SHP77 (cell line): ENCODE results near the gene TBXA2R.
"Not testable (repeated sequence)": the region's sequence is repeated elsewhere in the genome, so short reads cannot be mapped to it uniquely, and the experiment has no call there.

Experiments
- DNase-seq, 2 experiments: peaks; one replicate each; lab custom pipeline; 2025; lab: John Stamatoyannopoulos, UW

The TBXA2R gene

GRCh38 chr19:3606690-3607289 lies at the start of gene TBXA2R:
TSS of gene TBXA2R (minus strand) at chr19:3606875. CDS start at chr19:3600634, 6,241 bp downstream.
- DNase-seq = peak; percentile 30 to 42

DNA sequence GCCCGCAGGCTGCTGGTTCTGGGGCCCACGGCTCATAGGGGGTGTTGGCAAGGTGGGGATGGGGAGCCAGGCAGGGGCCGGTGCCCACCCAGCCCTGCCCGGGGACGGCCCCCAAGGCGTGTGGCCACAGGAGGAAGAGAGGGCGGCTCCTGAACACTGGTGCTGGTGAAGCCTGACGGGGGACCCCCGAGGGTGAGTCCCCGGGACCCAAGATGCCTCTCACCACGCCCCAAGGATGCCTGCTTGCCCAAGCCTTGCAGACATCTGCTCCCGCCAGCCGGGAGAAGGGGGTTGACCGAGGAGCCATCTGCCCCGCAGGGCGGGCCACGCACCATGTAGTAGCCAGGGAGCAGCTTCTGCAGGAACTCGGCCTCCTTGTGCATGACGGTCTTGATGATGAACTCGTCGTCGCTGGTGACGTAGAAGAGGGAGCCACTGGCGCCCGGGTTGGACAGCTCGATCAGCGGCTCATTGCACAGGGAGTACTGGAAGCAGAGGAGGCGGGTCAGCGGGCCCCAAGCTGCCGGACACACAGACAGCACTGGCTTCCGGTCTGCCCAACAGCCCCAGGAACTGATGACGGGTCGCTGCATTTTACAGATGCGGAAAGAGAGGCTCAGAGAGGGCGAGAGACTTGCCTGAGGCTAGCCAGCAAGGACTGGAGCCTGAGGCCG lies 49.5 kb upstream of the TBXA2R start:
- no peak for DNase-seq

DNA sequence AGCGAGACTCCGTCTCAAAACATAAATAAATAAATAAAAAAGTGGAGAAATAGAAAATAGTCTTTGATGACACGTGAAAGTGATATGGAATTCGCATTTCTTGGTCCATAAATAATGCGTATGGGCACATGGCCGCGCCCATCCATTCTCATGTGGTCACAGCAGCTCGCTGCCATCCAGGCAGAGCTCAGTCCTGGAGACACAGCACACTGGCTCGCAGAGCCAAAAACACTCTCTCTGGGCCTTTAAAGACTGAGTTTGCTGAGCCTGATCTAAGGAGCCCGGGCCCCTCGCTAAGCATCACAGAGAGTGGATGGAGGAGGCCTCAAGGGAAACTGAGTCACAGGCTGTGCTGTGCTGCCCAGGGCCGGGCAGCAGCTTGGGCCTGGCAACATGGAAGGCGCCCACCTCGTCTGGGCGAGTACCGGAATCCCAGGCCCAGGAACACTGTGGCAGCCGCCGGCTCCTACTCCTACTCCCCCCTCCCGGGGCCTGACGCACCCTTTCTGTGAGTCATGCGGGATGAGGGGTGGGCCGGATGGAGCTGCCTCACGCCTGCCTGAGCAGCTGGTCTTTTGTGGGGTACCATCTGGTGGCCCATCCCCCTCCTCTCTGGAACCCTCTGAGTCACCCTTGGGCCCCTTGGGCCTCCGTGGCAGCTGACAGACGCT lies 48.9 kb upstream of the TBXA2R start:
- no peak for DNase-seq

DNA sequence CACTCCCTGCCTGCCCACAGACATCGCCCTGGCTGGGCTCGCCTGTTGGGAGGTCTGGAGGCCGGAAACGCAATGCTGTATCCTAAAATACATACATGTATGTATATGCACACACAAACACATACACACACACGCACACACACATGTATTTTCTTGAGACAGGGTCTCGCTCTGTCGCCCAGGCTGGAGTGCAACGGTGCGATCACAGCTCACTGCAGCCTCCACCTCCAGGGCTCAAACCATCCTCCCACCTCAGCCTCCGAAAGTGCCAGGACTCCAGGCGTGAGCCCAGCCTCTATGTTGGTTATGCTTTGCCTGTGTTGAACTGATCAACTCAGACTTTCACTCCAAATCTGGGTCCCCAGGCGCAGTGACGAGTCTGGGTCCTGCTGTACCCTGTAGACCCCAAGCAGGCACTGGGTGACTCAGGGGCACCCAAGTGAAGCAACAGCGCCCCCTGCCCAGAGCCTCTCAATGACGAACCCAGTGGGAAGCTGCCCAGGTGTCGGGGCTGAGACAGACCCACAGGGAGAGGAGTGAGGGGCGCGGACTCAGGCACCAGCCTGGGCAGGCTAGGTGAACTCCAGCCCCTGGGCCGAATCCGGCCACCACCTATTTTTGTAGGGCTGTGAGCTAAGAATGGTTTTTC lies 47.3 kb upstream of the TBXA2R start:
- DNase-seq = no peak

GRCh38 chr19:3653081-3653795 lies 46.6 kb upstream of the TBXA2R start:
- no peak for DNase-seq

DNA sequence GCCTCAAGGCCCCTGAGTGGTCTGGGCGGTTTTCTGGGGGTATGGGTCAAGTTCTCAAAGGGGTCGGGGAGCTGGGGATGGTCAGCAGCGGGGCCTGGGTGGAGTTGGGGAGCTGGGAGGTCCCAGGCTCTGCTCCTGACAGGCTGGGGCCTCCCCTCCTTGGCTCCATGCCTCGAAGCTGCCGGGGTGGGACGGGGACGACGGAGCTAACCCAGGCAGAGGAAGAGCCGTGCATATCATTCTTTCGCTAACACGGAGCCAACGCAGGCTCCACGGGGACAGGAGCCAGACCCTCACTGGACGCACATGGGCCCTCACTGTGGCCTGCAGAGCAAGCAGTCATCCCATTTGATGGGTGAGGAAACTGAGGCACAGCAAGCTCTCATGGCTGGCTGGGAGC lies 45.7 kb upstream of the TBXA2R start:
- no peak for DNase-seq

DNA sequence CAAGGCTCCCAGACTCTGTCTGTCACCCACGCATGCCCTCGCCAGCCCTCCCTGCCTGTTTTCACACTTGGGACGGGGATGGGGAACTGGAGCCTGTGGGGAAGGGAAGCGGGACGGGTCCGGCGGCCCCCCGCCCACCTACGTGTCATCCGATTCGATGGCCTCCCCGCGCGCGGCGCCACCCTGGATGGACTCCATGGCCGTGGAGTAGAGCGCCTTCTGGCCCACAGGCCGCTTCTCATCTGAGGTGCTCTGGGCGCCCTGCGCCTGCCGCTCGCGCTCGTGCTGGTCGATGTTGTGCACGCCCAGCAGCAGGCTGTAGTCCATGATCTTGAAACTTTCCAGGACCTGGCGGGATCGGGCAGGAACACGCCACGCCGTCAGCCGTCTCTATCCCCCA lies 45.0 kb upstream of the TBXA2R start:
- DNase-seq = no peak

GRCh38 chr19:3649888-3650287 lies 43.2 kb upstream of the TBXA2R start:
- DNase-seq = no peak

DNA sequence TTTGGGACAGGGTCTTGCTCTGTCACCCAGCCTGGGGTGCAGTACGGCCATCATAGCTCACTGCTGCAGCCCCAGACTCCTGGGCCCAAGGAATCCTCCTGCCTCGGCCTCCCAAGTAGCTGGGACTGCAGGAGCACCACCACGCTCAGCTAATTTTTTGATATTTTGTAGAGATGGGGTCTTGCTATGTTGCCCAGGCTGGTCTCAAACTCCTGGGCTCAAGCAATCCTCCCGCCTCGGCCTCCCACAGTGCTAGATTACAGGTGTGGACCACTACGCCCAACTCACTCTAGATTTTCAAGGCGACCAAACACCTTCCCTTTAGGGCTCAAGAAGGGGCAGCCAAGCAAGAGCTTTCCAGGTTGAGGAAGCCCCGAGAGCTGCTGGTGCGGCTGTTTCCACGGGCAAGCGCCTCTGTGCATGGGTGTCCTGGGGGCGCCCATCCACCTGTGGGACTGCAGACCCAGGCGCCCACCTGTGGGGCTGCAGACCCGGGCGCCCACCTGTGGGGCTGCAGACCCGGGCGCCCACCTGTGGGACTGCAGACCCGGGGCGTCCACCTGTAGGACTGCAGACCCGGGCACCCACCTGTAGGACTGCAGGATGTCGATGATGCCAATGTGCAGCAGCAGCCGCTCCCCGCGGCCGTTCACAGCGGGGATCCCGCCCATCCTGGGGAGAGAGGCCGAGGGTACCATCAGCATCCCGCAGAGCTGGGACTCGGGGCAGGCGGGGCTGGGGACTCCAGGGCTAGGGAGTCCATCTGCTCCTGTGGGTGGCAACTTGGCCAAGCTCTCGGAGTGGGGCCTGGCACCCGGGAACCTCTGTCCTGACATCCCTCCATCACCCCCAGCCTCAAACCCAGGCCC lies 41.6 kb upstream of the TBXA2R start:
- DNase-seq = no peak

- not testable (repeated sequence) for DNase-seq
Measured at GRCh38 chr19:3647102-3647501, 40.4 kb upstream of the TBXA2R start.

GRCh38 chr19:3646336-3647092 lies 39.8 kb upstream of the TBXA2R start:
- DNase-seq = no peak

DNA sequence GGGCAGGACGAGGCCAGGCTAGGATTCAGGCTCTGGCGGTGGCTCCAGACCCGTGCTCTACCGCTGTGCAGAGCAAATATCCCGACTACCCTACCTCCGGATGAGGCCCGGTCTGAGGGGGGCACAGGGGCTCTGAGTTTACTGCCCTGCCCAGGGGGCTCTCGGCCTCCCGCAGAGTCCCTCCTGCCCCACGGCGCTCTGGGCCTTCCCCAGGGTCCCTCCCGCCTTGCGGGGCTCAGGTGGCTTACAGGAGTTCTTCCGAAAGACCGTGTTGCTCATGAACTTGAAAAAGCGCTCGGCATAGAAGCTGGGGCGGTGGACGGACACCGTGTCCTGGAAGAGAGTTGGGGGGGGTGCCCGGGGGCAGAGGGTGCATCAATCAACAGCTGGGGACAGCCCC lies 39.1 kb upstream of the TBXA2R start:
- no peak for DNase-seq

- DNase-seq = no peak
Measured at GRCh38 chr19:3645067-3645396, 38.4 kb upstream of the TBXA2R start.

- DNase-seq = no peak
Measured at GRCh38 chr19:3644351-3645066, 37.8 kb upstream of the TBXA2R start.

DNA sequence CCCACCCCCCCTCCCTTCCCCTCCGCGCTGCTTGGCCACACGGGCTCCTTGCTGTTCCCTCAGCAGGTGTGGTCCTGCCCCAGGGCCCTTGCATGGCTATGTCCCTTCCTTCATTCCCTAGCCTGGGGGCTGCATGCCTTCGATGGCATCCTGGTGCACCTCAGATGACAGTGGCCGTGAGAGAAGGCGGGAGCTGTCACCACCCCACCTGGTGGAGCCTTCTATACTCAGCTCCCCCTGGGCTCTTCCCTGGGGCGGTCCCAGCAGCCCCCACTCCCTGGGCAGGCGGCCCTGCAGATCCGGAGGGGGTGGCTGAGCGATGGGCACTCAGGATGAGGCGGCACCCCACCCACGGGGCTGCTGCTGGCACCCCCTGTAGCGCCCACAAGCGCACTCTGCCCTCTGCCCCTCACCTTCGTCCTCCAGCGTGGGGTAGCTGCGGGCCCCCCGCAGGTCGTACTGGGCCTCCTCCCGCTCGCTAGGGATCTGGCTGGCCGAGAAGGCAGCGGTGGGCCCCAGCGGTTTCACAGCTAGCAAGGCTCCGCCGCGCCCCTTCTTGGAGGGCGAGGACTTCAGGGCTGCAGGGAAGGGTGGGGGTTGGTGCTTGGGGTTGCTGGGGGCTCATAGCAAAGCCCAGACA lies 37.1 kb upstream of the TBXA2R start:
- no peak for DNase-seq

GRCh38 chr19:3642987-3643673 lies 36.5 kb upstream of the TBXA2R start:
- no peak for DNase-seq

DNA sequence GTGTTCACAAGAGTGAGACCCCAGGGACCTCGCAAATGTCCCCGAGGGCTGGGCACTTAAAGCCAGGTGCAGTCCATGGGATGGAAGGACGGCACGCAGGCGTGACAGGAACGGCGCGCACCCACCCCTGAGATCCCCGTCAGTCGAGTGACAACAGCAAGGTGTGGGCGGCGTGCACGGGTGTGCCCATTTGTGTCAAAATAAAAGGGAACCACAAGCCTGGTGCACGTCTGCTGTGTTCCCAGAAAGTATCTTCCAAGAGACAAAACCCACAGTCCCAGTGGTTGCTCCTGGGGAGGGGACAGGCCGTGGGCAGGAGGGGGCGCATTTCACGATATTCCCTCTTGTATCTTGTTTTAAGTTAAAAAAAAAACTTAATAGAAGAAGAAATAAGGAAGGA lies 35.6 kb upstream of the TBXA2R start:
- DNase-seq = no peak

DNA sequence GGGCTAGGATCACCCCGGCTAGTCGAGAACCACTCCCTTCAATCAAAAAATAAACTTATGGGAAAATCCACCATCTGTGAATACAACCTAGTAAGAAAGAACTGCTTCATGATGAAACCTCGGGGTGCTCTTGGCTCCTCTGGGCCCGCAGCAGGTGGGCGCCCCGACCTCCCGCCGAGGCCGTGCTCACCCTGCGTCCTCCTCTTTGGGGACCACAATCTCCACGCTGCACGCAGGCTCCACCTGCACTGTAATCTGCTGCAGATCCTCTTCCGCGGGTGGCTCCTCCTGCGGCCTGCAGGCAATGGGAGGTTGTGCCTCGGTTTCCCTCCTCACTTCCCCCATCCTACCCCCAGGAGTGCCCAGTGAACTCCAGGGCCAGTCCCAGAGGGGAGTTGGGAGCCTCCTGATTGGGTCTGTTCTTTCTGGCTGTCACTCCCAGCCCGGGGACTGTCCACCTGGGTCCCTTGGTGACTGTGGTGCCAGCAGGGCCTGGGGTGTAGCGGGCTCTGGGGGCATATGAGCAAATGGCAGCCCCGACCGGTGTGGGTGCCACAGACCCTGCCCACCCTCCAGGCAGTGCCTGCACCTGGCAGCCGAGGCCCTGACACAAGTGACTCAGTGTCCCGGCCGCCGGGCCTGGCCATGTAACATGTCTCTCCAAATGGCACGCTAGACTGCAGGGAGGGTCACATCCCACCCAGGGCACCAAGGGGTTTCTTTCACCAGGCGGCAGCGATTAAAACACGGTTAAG lies 35.0 kb upstream of the TBXA2R start:
- no peak for DNase-seq
